Osteoblast (primary cell): ENCODE results near the gene PSD. TPM values are rescaled to one million over a fixed set of nuclear protein-coding genes. Genes with fewer than 3 reads are reported as not detected.
"Not testable (repeated sequence)": the region's sequence is repeated elsewhere in the genome, so short reads cannot be mapped to it uniquely, and the experiment has no call there.

Experiments
- DNase-seq: peaks from one replicate; pipeline ENCODE4 v3.0.0; 2011; ENCODE audit warnings: low spot score, mixed read lengths; ENCODE audit not compliant: insufficient read length; ENCODE audit errors: missing footprints
- H2AFZ ChIP-seq: 2 replicates; pipeline ENCODE4 v1.6.0; 2011; ENCODE audit warnings: mild to moderate bottlenecking, low read length
- H3K27ac ChIP-seq: 2 replicates; pipeline ENCODE4 v1.5.1; 2011; ENCODE audit warnings: mild to moderate bottlenecking, low read depth, low read length, moderate library complexity
- H3K27me3 ChIP-seq: 2 replicates; pipeline ENCODE4 v1.6.0; 2012; ENCODE audit warnings: mild to moderate bottlenecking, control low read depth, inconsistent platforms, low read length, moderate library complexity; ENCODE audit not compliant: insufficient read depth
- H3K36me3 ChIP-seq: 2 replicates; pipeline ENCODE4 v1.5.1; 2011; ENCODE audit warnings: mild to moderate bottlenecking, low read length, control low read depth, moderate library complexity; ENCODE audit not compliant: insufficient read depth
- H3K4me1 ChIP-seq: 2 replicates; pipeline ENCODE4 v1.5.1; 2011; ENCODE audit warnings: mild to moderate bottlenecking, low read length, control low read depth, moderate library complexity; ENCODE audit not compliant: insufficient read depth
- H3K4me2 ChIP-seq: 2 replicates; pipeline ENCODE4 v1.6.0; 2011; ENCODE audit warnings: mild to moderate bottlenecking, low read length; ENCODE audit not compliant: insufficient read depth
- H3K4me3 ChIP-seq: fragments of 200-600 bp; sonication (generic); 3 replicates; pipeline ENCODE4 v1.5.1; 2012; ENCODE audit warnings: mild to moderate bottlenecking, low read length, inconsistent platforms; ENCODE audit not compliant: insufficient read depth
- H3K79me2 ChIP-seq: 2 replicates; pipeline ENCODE4 v1.6.0; 2012; ENCODE audit warnings: mild to moderate bottlenecking, low read length, control low read depth, inconsistent platforms; ENCODE audit not compliant: insufficient read depth
- H3K9me3 ChIP-seq: 2 replicates; pipeline ENCODE4 v1.5.1; 2011; ENCODE audit warnings: low read depth, low read length, control low read depth
- H4K20me1 ChIP-seq: 2 replicates; pipeline ENCODE4 v1.6.0; 2012; ENCODE audit warnings: mild to moderate bottlenecking, low read length, control low read depth; ENCODE audit not compliant: insufficient read depth
- total RNA-seq: library from RNA; depleted of rRNA; stranded (reverse); fragments of >200 nt; gene quantifications from 2 replicates; pipeline ENCODE4 v1.2.3, GENCODE V29; 2012
- TF ChIP-seq, protein P1 (sequence below): IDR thresholded peaks from 2 replicates; pipeline ENCODE4 v1.5.1; 2011; ENCODE audit warnings: mild to moderate bottlenecking, low read depth, low read length, moderate library complexity; ENCODE audit errors: extremely low read depth

Gene PSD
- total RNA-seq, 1 donor = 0.72 TPM

- no peaks in the 10 kb centered on the region for H3K79me2 ChIP-seq
- H2AFZ ChIP-seq = no peak overlapping the region
- peaks cover 28% of the 10 kb centered on the region for H3K4me1 ChIP-seq
- H4K20me1 ChIP-seq = no peaks in the 10 kb centered on the region
- H3K27ac ChIP-seq = no peak overlapping the region
- H3K9me3 ChIP-seq = no peaks in the 10 kb centered on the region
- H3K27me3 ChIP-seq = peaks cover 15% of the 10 kb centered on the region
- no peak overlapping the region for H3K4me3 ChIP-seq
- no peak overlapping the region for H3K4me2 ChIP-seq
- no peak for DNase-seq
- TF ChIP-seq, protein P1, sequence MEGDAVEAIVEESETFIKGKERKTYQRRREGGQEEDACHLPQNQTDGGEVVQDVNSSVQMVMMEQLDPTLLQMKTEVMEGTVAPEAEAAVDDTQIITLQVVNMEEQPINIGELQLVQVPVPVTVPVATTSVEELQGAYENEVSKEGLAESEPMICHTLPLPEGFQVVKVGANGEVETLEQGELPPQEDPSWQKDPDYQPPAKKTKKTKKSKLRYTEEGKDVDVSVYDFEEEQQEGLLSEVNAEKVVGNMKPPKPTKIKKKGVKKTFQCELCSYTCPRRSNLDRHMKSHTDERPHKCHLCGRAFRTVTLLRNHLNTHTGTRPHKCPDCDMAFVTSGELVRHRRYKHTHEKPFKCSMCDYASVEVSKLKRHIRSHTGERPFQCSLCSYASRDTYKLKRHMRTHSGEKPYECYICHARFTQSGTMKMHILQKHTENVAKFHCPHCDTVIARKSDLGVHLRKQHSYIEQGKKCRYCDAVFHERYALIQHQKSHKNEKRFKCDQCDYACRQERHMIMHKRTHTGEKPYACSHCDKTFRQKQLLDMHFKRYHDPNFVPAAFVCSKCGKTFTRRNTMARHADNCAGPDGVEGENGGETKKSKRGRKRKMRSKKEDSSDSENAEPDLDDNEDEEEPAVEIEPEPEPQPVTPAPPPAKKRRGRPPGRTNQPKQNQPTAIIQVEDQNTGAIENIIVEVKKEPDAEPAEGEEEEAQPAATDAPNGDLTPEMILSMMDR = no peak
- H3K36me3 ChIP-seq = no peaks in the 10 kb centered on the region
These were observed 40.1 kb upstream of the PSD start for GRCh38 chr10:102458656-102459055.

DNA sequence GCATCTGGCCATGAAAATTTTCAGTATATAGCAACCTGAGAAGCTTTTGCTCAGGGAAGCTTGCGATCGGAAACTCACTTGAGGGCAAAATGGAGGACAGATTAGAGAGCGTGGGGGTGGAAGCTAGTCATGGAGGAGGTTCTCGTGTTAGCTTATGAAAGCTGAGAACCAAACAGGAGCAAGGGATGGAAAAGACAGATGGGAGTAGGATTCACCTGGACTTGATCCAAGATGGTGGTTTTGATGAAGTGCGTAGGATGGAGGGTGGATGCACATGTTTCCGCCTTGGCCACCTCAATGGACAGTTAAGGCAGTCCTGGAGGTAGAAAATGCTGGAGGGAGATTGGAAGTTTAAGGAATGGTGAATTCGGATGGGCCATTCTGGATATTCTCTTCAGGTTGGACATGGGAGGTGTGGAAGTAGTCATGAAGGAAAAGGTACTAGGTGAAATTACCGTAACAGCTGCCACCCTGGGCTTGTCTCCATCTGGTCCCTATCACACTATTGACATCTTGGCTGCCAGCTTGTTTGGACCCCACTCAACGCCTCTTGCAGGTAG is 39.1 kb upstream of the PSD start:
- Histone ChIP-seq H3K27me3 (peaks cover 9% of the 10 kb centered on the region), H3K9me3 (no peaks in the 10 kb centered on the region), H3K79me2 (no peaks in the 10 kb centered on the region), H2AFZ (no peak overlapping the region), H3K4me3 (no peak overlapping the region), H3K4me1 (peaks cover 38% of the 10 kb centered on the region), H4K20me1 (no peaks in the 10 kb centered on the region), H3K36me3 (no peaks in the 10 kb centered on the region), H3K4me2 (no peak overlapping the region), H3K27ac (no peak overlapping the region)
- TF ChIP-seq, protein P1 = no peak
- no peak for DNase-seq

- peak overlapping the region; percentile 87 for H2AFZ ChIP-seq
- no peaks in the 10 kb centered on the region for H3K79me2 ChIP-seq
- H3K4me3 ChIP-seq = no peak overlapping the region
- peaks cover 34% of the 10 kb centered on the region for H3K4me1 ChIP-seq
- no peaks in the 10 kb centered on the region for H4K20me1 ChIP-seq
- no peaks in the 10 kb centered on the region for H3K27me3 ChIP-seq
- peak overlapping the region; percentile 25 for H3K4me2 ChIP-seq
- DNase-seq = peak; percentile 95
- H3K27ac ChIP-seq = peak overlapping the region; percentile 87
- TF ChIP-seq, protein P1 = no peak
- no peaks in the 10 kb centered on the region for H3K9me3 ChIP-seq
- H3K36me3 ChIP-seq = no peaks in the 10 kb centered on the region
These were observed 37.4 kb upstream of the PSD start for GRCh38 chr10:102455893-102456471.

GRCh38 chr10:102454662-102455487 is 36.3 kb upstream of the PSD start:
- not testable (repeated sequence) for DNase-seq, H3K27me3 ChIP-seq

More at GRCh38 chr10:102454662-102455487, 36.3 kb upstream of the PSD start:
- peak overlapping the region; percentile 87 for H3K27ac ChIP-seq
- not testable (repeated sequence) for H3K36me3 ChIP-seq, H2AFZ ChIP-seq, H3K4me2 ChIP-seq, H3K9me3 ChIP-seq, H3K79me2 ChIP-seq, H3K4me3 ChIP-seq, H4K20me1 ChIP-seq
- peaks cover 34% of the 10 kb centered on the region for H3K4me1 ChIP-seq
